Measurements from ENCODE around the gene IL27RA. TPM values are rescaled to one million over a fixed set of nuclear protein-coding genes. Genes with fewer than 3 reads are reported as not detected.
"Not testable (repeated sequence)": the region's sequence is repeated elsewhere in the genome, so short reads cannot be mapped to it uniquely, and the experiment has no call there.

IL27RA gene
- total and polyA plus RNA-seq, 12 donors: 1.2 to 5.2 (median 3.7) TPM

DNA sequence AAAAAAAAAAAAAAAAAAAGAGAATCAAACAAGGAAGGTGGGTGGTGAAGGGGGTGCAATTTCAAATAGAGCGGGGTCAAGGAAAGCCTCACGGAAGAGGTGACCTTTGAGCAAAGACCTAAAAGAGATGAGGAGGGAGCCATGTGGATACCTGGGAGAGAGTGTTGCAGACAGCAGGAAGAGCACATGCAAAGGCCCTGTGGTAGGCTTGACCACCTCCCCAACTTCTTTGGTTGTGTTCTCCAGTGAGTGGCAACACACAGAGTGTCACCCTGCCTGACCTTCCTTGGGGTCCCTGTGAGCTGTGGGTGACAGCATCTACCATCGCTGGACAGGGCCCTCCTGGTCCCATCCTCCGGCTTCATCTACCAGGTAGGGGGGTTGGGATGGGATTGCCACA lies 18.9 kb downstream of the IL27RA start:
- H3K36me3 ChIP-seq (replicated peaks in 1 of 2): no peaks in the 10 kb centered on the region
- H3K4me3 ChIP-seq: no peak overlapping the region
- DNase-seq: no peak
- H3K9me3 ChIP-seq (replicated peaks in 1 of 3): no peaks in the 10 kb centered on the region
- WGBS, 4 donors: 91 to 93% (median 92%) methylated on average over 3 to 4 of the region's 4 CpGs
- no peak overlapping the region for H3K27ac ChIP-seq
- no peaks in the 10 kb centered on the region for H3K27me3 ChIP-seq
- no peaks in the 10 kb centered on the region for H3K4me1 ChIP-seq (replicated peaks in 1 of 2)
- TF ChIP-seq, protein P1, sequence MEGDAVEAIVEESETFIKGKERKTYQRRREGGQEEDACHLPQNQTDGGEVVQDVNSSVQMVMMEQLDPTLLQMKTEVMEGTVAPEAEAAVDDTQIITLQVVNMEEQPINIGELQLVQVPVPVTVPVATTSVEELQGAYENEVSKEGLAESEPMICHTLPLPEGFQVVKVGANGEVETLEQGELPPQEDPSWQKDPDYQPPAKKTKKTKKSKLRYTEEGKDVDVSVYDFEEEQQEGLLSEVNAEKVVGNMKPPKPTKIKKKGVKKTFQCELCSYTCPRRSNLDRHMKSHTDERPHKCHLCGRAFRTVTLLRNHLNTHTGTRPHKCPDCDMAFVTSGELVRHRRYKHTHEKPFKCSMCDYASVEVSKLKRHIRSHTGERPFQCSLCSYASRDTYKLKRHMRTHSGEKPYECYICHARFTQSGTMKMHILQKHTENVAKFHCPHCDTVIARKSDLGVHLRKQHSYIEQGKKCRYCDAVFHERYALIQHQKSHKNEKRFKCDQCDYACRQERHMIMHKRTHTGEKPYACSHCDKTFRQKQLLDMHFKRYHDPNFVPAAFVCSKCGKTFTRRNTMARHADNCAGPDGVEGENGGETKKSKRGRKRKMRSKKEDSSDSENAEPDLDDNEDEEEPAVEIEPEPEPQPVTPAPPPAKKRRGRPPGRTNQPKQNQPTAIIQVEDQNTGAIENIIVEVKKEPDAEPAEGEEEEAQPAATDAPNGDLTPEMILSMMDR (IDR thresholded peaks at IDR 0.05): no peak
- no peak for TF ChIP-seq POLR2A (IDR thresholded peaks at IDR 0.05)
- intact Hi-C loops (cut with DNase I): loop anchor here (10.0 kb wide), 2 partner anchors 166 to 456 kb away; no protein-coding TSS in a partner anchor

DNA sequence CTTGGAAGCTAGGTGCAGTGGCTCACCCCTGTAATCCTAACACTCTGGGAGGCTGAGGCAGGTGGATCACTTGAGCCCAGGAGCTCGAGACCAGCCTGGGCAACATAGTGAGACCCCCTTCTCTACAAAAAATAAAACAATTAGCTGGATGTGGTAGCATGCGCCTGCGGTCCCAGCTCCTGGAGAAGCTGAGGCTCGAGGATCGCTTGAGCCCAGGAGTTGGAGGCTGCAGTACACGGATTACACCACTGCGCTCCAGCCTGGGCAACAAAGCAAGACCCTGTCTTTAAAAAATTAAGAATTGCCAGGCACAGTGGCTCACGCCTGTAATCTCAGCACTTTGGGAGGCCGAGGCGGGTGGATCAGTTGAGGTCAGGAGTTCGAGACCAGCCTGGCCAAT lies 19.4 kb downstream of the IL27RA start:
- not testable (repeated sequence) for H3K4me3 ChIP-seq; H3K27ac ChIP-seq; H3K4me1 ChIP-seq (replicated peaks in 1 of 2); H3K27me3 ChIP-seq; H3K36me3 ChIP-seq (replicated peaks in 1 of 2); H3K9me3 ChIP-seq (replicated peaks in 1 of 3); DNase-seq
- WGBS, 4 donors: 63 to 88% (median 87%) methylated on average over 4 to 11 of the region's 11 CpGs
- intact Hi-C loops (cut with DNase I): loop anchor here (10.0 kb wide), 2 partner anchors 166 to 456 kb away; no protein-coding TSS in a partner anchor

DNA sequence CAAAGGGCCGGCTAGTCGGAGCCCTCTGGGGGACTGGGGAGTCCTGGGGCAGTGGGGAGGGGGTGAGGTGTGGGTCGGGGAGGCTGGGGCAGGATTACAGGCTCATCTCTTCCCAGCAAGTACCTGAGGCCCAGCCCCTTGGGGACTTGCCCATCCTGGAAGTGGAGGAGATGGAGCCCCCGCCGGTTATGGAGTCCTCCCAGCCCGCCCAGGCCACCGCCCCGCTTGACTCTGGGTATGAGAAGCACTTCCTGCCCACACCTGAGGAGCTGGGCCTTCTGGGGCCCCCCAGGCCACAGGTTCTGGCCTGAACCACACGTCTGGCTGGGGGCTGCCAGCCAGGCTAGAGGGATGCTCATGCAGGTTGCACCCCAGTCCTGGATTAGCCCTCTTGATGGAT lies 20.4 kb downstream of the IL27RA start:
- H3K27ac ChIP-seq: no peak overlapping the region
- no peaks in the 10 kb centered on the region for H3K9me3 ChIP-seq (replicated peaks in 1 of 3)
- TF ChIP-seq, protein P1 (IDR thresholded peaks at IDR 0.05): no peak
- TF ChIP-seq POLR2A (IDR thresholded peaks at IDR 0.05): no peak
- H3K36me3 ChIP-seq (replicated peaks in 1 of 2): no peaks in the 10 kb centered on the region
- H3K27me3 ChIP-seq: no peaks in the 10 kb centered on the region
- no peak for DNase-seq
- WGBS, 4 donors: 72 to 87% (median 82%) methylated on average over 7 to 9 of the region's 9 CpGs; no CpG with 5 or more reads in 1 of the 4 donors
- no peak overlapping the region for H3K4me3 ChIP-seq
- no peaks in the 10 kb centered on the region for H3K4me1 ChIP-seq (replicated peaks in 1 of 2)
- intact Hi-C loops (cut with DNase I): loop anchor here (10.0 kb wide), 2 partner anchors 167 to 457 kb away; no protein-coding TSS in a partner anchor

DNA sequence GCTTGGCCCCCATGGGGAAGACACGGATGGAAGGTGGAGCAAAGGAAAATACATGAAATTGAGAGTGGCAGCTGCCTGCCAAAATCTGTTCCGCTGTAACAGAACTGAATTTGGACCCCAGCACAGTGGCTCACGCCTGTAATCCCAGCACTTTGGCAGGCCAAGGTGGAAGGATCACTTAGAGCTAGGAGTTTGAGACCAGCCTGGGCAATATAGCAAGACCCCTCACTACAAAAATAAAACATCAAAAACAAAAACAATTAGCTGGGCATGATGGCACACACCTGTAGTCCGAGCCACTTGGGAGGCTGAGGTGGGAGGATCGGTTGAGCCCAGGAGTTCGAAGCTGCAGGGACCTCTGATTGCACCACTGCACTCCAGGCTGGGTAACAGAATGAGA lies 20.9 kb downstream of the IL27RA start:
- TF ChIP-seq, protein P1 (IDR thresholded peaks at IDR 0.05): no peak
- TF ChIP-seq POLR2A (IDR thresholded peaks at IDR 0.05): no peak
- Histone ChIP-seq H3K36me3 (replicated peaks in 1 of 2) (no peaks in the 10 kb centered on the region), H3K27me3 (no peaks in the 10 kb centered on the region), H3K4me1 (replicated peaks in 1 of 2) (no peaks in the 10 kb centered on the region), H3K4me3 (no peak overlapping the region), H3K27ac (no peak overlapping the region), H3K9me3 (replicated peaks in 1 of 3) (no peaks in the 10 kb centered on the region)
- 81 to 84% (median 84%) methylated on average over 6 of the region's 6 CpGs for WGBS, 4 donors
- no peak for DNase-seq
- intact Hi-C loops (cut with DNase I): loop anchor here (10.0 kb wide), 2 partner anchors 168 to 458 kb away; no protein-coding TSS in a partner anchor

DNA sequence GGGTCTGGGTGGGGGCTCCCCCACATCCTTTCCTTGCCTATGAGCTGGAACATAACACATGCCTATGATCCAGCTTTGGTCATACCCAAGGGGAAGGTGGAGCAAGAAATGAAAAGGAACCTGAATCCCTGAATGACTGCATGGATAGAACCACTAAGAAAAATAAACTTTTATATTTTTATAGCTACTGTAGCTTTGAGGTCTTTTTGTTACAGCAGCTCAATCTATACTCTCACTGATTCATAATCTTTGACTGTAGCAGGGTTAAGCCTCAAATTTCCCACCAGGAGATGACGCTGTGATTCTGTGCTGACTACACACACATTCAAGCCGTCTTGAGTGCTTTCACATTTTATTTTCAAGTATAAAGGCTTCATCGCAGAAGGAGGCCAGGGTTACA lies 21.5 kb downstream of the IL27RA start:
- Histone ChIP-seq H3K4me3 (no peak overlapping the region), H3K27ac (no peak overlapping the region), H3K27me3 (no peaks in the 10 kb centered on the region), H3K4me1 (replicated peaks in 1 of 2) (peaks cover 0 to 4% of the 10 kb centered on the region in 2 donors), H3K9me3 (replicated peaks in 1 of 3) (no peaks in the 10 kb centered on the region), H3K36me3 (replicated peaks in 1 of 2) (no peaks in the 10 kb centered on the region)
- DNase-seq: no peak
- TF ChIP-seq POLR2A (IDR thresholded peaks at IDR 0.05): no peak
- TF ChIP-seq, protein P1 (IDR thresholded peaks at IDR 0.05): no peak
- 88 to 98% (median 92%) methylated on average over 3 of the region's 3 CpGs for WGBS, 4 donors
- intact Hi-C loops (cut with DNase I): loop anchor here (10.0 kb wide), 2 partner anchors 168 to 458 kb away; no protein-coding TSS in a partner anchor

All from adrenal gland (tissue), 12 donors.